Measurements from ENCODE around the gene MBOAT2.

MBOAT2 gene

DNA sequence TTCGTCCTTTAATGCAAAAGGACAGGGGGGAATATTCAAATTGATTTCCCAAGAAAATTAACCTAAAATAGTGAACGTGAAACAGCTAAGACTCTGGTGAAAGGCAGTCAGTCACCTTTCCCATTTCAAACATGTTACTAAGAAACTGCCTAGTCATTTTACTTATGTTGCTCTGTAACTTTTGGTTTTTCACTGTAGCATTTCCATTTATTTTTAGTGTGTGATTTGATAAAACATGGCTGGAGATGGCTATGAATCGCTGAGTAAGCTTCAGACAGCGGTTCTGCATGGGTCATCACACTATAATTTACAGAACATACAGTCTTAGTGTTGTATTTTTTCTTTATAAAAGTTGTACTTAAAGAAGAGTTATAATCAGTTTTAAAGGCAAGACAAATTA is 150.1 kb downstream of the MBOAT2 start:
- in situ Hi-C loops (cut with MboI; ENCODE audit: low sequenced_read_pairs, unreplicated experiment), result no loop called here
- TF ChIP-seq, protein P1, sequence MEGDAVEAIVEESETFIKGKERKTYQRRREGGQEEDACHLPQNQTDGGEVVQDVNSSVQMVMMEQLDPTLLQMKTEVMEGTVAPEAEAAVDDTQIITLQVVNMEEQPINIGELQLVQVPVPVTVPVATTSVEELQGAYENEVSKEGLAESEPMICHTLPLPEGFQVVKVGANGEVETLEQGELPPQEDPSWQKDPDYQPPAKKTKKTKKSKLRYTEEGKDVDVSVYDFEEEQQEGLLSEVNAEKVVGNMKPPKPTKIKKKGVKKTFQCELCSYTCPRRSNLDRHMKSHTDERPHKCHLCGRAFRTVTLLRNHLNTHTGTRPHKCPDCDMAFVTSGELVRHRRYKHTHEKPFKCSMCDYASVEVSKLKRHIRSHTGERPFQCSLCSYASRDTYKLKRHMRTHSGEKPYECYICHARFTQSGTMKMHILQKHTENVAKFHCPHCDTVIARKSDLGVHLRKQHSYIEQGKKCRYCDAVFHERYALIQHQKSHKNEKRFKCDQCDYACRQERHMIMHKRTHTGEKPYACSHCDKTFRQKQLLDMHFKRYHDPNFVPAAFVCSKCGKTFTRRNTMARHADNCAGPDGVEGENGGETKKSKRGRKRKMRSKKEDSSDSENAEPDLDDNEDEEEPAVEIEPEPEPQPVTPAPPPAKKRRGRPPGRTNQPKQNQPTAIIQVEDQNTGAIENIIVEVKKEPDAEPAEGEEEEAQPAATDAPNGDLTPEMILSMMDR (IDR thresholded peaks at IDR 0.05; ENCODE audit: borderline replicate concordance, control extremely low read depth, extremely low read depth, insufficient read depth, missing control alignments), result no peak
- DNase-seq (ENCODE audit: low spot score), result no peak

DNA sequence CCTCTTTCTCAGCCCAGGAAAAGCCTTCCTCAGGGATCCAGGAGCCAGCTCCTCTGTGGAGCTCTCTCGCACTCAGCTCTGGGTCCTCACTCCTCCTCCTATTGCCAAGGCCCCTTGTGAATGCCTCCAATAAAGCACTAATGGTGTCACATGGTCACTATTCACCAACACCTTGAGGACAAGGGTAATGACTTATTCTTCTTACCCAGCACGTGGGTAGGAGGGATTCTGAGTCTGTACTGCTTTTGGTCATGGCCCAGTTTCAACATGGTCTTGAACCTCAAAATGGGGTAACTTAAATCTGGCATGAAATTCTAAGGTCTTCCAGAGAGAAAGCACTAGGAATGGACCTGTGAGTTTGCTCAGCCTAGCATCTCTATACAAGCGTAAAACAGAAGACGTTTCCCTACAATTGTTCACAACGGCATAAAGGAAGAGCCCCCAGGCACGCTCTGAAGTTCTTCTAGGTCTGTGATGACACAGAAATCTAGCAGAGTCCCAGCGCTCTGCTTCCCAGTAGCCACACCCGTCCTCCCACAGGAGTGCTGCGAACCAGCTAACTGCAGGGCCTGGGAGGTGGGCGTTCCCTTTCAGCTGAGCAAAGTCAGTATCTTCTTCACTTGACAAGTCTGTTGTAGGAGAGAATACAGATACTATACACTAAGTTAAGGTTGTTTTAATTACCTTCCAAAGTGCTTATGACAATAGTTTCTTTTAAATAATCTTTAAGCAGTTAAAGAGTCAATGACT is 151.5 kb downstream of the MBOAT2 start:
- DNase-seq (ENCODE audit: low spot score), result no peak
- in situ Hi-C loops (cut with MboI; ENCODE audit: low sequenced_read_pairs, unreplicated experiment), result no loop called here
- TF ChIP-seq, protein P1 (IDR thresholded peaks at IDR 0.05; ENCODE audit: borderline replicate concordance, control extremely low read depth, extremely low read depth, insufficient read depth, missing control alignments), result no peak

DNA sequence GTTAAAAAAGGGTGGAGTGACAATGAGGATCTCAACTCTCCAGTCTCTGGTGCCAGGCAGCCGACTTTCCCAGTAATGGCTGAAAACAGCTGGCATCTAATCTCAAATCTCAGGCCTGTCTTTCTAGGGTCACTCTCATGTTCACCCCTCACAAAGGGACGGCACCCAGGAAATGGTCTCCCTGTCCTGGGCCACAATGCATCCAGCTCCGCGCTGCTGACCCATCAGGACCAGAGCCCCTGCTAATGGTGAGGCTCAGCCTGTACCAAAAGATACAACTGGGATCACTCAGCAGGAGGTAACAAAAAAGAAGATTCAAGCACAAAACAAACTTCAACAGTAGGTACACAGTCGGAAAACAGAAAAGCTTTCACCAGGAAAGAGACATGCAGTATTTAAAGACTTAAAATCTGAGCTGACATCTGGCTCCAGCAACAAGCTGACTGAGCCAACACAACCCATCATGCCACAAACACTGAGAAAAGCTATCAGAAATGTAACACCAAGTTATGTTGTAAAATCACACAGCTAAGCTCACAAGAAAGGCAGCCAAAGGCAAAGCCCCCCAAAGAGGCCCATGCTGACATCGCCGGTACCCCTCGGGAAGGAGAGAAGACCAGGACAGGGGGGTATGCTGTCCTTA is 152.5 kb downstream of the MBOAT2 start:
- TF ChIP-seq, protein P1 (IDR thresholded peaks at IDR 0.05; ENCODE audit: borderline replicate concordance, control extremely low read depth, extremely low read depth, insufficient read depth, missing control alignments), result no peak
- no peak for DNase-seq (ENCODE audit: low spot score)
- in situ Hi-C loops (cut with MboI; ENCODE audit: low sequenced_read_pairs, unreplicated experiment), result no loop called here

DNA sequence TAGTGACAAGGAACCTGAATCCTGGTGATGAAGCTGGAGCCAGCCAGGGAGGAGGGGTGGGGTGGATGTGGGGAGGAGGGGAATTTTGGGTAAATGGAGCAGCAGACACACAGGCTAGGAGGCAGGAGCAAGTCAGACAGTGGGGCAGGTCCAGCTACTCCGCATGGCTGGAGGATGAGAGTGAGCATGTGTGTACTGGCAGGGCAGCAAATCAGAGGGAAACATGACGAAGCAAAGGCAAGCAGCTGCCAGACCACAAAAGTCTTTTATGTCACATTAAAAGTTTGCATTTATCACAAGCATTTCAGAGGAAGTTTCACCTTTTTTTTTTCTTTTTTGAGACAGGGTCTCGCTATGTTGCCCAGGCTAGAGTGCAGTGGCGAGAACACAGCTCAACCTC is 154.2 kb downstream of the MBOAT2 start:
- TF ChIP-seq, protein P1 (IDR thresholded peaks at IDR 0.05; ENCODE audit: borderline replicate concordance, control extremely low read depth, extremely low read depth, insufficient read depth, missing control alignments), result no peak
- no peak for DNase-seq (ENCODE audit: low spot score)
- in situ Hi-C loops (cut with MboI; ENCODE audit: low sequenced_read_pairs, unreplicated experiment), result no loop called here

DNA sequence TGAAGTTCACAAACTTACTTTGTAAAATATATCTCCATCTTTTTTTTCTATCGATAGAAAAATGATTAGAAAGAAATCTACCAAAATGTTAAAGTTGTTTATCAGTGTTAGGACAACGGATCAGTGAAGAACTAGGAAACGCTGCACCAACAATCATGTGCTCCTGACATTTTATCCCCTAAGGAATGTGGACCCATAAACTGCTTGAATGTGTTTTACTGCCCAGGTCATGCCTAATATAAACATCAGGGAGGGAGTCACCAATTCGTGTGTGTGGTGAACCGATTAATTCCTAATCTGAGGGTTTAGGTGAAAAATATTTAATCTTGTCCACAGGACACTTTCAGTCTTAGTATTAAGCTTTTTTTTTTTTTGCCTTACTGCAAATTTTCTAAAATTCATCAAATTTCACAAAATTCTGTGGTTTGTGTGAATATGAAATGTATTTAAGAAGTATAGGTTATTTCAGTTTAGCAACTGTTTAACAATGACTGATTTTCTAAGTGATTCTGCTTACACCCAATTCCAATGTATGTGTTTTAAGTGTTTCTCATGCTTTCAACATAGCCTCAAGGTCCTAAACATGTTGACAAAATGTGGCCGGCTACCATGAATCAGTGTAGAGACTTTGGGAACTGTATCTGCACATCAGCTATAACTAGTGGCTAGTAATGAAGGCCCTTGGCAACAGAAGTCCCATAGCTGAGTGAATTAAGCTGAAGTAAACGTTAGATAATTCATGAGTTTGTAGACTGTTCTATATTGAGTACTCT is 155.0 kb downstream of the MBOAT2 start:
- TF ChIP-seq, protein P1 (IDR thresholded peaks at IDR 0.05; ENCODE audit: borderline replicate concordance, control extremely low read depth, extremely low read depth, insufficient read depth, missing control alignments), result no peak
- in situ Hi-C loops (cut with MboI; ENCODE audit: low sequenced_read_pairs, unreplicated experiment), result no loop called here
- no peak for DNase-seq (ENCODE audit: low spot score)

DNA sequence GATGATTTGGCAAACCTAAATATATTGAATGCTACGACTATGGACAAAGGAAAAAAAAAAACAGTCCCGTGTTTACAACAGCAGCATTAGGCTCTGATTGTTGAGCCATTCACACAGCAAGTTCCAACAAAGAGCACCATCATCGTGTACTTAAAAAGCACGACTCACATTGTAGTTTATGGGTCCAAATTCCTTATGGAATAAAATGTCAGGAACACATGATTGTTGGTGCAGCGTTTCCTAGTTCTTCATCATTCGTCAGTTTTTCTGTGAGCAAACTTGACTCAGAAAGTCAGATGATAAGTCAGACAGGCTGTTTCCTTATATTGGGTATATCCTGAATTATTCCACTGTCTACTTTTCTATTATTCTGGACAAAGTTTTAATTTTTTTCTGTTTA is 156.1 kb downstream of the MBOAT2 start:
- in situ Hi-C loops (cut with MboI; ENCODE audit: low sequenced_read_pairs, unreplicated experiment), result no loop called here
- TF ChIP-seq, protein P1 (IDR thresholded peaks at IDR 0.05; ENCODE audit: borderline replicate concordance, control extremely low read depth, extremely low read depth, insufficient read depth, missing control alignments), result no peak
- DNase-seq (ENCODE audit: low spot score), result no peak

Data from GM13976 (cell line).